Activated naive CD4-positive, alpha-beta T cell treated with anti-CD3 and anti-CD28 coated beads, Interleukin-2, amount 50 U/mL, for 72 hours (primary cell): ENCODE data around the gene GUCA1A. TPM values are rescaled to one million over a fixed set of nuclear protein-coding genes. Genes with fewer than 3 reads are reported as not detected.
"Not testable (repeated sequence)": the region's sequence is repeated elsewhere in the genome, so short reads cannot be mapped to it uniquely, and the experiment has no call there.

Experiments used
- ATAC-seq, 2 donors: fragments of 150-1000 bp; cut with Tn5 transposase; 2 replicates each; pipeline ENCODE4 v1.10.0; 2021; ENCODE audit warnings: mild to moderate bottlenecking in 2 of 2, moderate library complexity in 2 of 2
- DNase-seq, 2 donors: peaks; one replicate each; pipeline ENCODE4 v3.0.0; 2021 to 2022; ENCODE audit warnings: low spot score in 2 of 2
- H3K27ac Mint-ChIP-seq, 2 donors: one replicate each; pipeline ENCODE4 v1.8.0; 2022; ENCODE audit warnings: mild to moderate bottlenecking in 2 of 2, mixed read lengths in 2 of 2
- H3K36me3 Mint-ChIP-seq, 2 donors: one replicate each; pipeline ENCODE4 v1.8.0; 2022; ENCODE audit warnings: mixed read lengths in 2 of 2
- H3K9me3 Mint-ChIP-seq, 2 donors: one replicate each; pipeline ENCODE4 v1.8.0; 2022; ENCODE audit warnings: mixed read lengths in 2 of 2
- total RNA-seq, 2 donors: library from RNA; stranded (reverse); gene quantifications; one replicate each; pipeline ENCODE4 v1.2.3, GENCODE V29; 2022

The GUCA1A gene
- total RNA-seq, 2 donors from 2014 or later: 0.14 to 0.37 TPM

DNA sequence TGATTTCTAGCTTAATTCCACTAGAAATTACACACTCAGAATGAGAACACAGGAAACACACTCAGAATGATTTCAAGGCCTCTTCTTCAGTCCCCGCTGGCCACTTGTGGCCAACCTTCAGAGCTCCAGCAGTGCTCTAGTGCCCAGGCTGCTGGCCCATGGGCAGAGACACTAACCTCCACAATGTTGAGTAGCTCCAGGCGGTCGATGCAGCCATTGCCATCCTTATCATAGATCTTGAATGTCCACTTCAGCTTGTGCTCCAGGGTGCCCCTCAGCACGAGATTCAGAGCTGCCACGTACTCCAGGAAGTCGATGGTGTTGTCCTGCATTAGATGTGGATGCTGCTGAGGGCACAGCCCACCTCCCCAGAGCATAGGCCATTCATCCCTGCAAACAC, 15.2 kb downstream of the GUCA1A start:
- Mint-ChIP-seq H3K36me3 (no peaks in the 10 kb centered on the region), H3K9me3 (no peaks in the 10 kb centered on the region), H3K27ac (no peak overlapping the region)
- DNase-seq: no peak
- ATAC-seq: no peak

- no peak for ATAC-seq
- no peaks in the 10 kb centered on the region for H3K9me3 Mint-ChIP-seq
- no peaks in the 10 kb centered on the region for H3K36me3 Mint-ChIP-seq
- peak overlapping the region in 1 of 2 donors; percentile 25 for H3K27ac Mint-ChIP-seq
- no peak for DNase-seq
Observed at GRCh38 chr6:42190554-42191183, 17.5 kb downstream of the GUCA1A start.

DNA sequence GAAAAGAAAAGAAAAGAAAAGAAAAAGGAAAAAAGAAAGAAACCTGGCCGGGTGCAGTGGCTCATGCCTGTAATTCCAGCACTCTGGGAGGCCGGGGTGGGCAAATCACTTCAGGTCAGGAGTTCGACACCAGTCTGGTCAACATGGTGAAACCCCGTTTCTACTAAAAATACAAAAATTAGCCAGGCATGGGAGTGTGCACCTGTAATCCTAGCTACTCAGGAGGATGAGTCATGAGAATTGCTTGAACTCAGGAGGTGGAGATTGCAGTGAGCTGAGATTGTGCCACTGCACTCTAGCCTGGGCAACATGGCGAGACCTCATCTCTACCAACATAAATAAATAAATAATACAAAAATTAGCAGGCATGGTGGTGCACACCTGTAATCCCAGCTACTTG, 19.2 kb downstream of the GUCA1A start:
- not testable (repeated sequence) for H3K9me3 Mint-ChIP-seq, DNase-seq, H3K27ac Mint-ChIP-seq, ATAC-seq, H3K36me3 Mint-ChIP-seq

GRCh38 chr6:42193491-42193894, 20.3 kb downstream of the GUCA1A start:
- no peak for ATAC-seq
- Mint-ChIP-seq H3K36me3 (no peaks in the 10 kb centered on the region), H3K27ac (no peak overlapping the region), H3K9me3 (no peaks in the 10 kb centered on the region)
- DNase-seq: no peak

GRCh38 chr6:42194056-42194455, 20.9 kb downstream of the GUCA1A start:
- no peak for ATAC-seq
- no peaks in the 10 kb centered on the region for H3K9me3 Mint-ChIP-seq
- DNase-seq: no peak
- no peaks in the 10 kb centered on the region for H3K36me3 Mint-ChIP-seq
- H3K27ac Mint-ChIP-seq: peak overlapping the region in 1 of 2 donors; percentile 69

DNA sequence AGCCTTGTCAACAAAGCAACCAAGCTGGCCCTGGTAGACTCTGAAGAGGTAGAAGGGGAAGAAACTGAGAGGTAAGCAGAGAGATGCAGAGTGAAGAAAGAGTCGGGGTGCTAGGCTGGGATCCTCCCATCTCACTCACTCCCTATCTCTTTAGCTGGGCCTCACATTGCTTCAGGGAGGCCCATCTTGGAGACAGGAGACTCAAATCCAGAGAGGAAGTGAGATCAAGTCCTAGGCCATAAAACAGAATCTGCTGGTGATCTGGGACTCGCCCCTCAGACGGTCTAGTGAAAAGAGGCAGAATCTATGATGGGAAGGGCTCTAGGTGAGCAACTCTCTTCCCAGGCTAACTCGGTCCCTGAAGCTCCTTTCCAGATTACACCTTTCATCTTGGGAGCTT, 22.3 kb downstream of the GUCA1A start:
- H3K27ac Mint-ChIP-seq: no peak overlapping the region
- DNase-seq: no peak
- peaks cover 6 to 7% of the 10 kb centered on the region in 2 donors for H3K36me3 Mint-ChIP-seq
- ATAC-seq: no peak
- peaks cover 4 to 5% of the 10 kb centered on the region in 2 donors for H3K9me3 Mint-ChIP-seq

DNA sequence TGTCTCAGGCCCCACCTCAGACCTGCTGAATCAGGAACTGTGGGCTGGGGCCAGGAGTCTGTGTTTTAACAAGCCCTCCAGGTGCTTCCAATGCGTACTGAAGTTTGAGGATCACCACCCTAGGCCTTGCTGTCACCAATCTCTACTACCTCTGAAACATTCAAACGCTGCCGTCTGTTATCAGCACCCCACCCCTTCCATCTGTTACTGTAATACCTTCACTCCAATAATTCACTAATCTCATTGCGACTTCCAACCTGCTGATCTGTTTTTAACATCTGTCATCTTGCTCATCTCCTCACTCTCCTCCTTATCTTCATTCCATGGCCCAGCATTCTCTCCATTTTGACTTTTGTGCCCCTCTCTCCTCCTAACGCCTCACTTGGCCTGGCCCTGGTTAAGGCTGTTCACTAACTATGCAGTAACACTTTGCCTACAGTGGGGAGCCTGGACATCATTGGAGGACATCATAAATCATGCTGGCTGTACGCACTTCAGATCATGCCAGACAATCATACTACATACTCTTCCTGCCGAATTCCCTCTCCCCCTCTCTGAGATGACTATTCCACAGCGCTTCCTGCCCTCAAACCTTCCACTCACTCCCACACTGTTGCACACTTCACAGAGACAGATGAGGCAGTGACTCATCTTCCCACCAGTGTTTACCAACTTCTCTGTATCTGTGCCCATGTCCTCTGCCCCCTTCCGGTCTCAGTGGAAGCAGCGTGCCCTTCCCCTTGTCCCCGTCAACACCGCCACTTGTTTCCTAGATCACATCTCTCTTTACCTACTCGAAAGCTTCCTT, 24.6 kb downstream of the GUCA1A start:
- Mint-ChIP-seq H3K9me3 (peaks cover 4 to 8% of the 10 kb centered on the region in 2 donors), H3K36me3 (peaks cover 6 to 11% of the 10 kb centered on the region in 2 donors), H3K27ac (no peak overlapping the region)
- DNase-seq (no peak), ATAC-seq (peak; percentile 46 to 80)

DNA sequence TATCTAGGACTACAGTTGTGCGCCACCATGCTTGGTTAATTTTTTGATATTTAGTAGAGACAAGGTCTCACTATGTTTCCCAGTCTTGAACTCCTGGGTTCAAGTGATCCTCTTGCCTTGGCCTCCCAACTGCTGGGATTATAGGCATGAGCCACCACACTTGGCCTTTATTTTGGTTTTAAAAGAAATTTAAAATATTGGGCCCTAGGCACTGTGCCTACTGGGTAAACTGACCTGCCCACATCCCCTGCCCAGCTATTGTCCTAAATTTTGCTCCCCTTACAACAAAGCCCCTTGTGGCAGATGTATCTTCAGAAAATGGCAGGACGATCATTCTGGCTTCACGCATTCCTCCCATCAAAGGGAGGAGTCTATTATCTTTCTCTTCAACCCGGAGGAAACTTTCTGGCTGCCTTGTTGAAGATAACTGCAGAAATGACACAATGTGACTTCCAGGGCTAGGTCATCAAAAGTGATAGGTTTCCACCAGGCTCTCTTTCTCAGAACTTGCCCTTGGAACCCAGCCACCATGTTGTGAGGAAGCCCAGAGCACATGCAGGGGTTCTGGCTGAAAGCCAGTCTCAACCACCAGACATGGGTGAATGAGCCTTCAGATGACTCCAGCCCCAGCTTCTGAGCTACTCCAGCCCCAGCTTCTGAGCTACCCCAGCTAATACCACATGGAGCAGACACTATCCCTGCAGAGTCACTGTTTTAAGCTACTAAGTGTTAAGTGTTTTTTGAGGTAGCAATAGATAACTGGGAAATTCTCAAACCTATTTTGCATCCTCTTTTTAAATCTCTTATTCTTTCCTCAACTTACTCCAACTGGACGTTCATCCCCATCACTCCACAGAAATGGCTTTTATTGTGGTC, 26.2 kb downstream of the GUCA1A start:
- ATAC-seq: no peak
- Mint-ChIP-seq H3K9me3 (peaks cover 4 to 8% of the 10 kb centered on the region in 2 donors), H3K27ac (peak overlapping the region in 1 of 2 donors; percentile 45), H3K36me3 (peaks cover 6 to 11% of the 10 kb centered on the region in 2 donors)
- no peak for DNase-seq

GRCh38 chr6:42200035-42200434, 26.9 kb downstream of the GUCA1A start:
- ATAC-seq (no peak), DNase-seq (no peak)
- Mint-ChIP-seq H3K27ac (no peak overlapping the region), H3K9me3 (peaks cover 4 to 8% of the 10 kb centered on the region in 2 donors), H3K36me3 (peaks cover 6 to 11% of the 10 kb centered on the region in 2 donors)

DNA sequence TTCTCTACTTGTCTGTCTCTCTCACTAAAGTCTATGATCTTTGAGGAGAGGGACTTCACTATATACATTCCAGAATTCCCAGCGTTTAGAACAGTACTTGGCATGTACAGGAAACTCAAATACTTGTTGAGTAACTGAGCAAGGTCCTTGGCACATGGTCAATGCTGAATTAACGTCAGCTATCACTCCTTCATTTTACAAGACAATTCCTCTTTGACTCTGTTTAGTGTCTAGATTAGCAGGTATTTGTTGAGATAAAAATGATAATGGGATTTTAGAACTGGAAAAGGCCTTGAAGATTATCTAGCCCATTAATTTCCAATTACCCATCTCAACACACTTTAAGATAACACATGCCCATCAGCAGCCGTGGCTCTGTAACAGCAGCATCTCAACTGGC, 28.2 kb downstream of the GUCA1A start:
- Mint-ChIP-seq H3K27ac (no peak overlapping the region), H3K9me3 (peaks cover 4 to 8% of the 10 kb centered on the region in 2 donors), H3K36me3 (peaks cover 6 to 17% of the 10 kb centered on the region in 2 donors)
- no peak for DNase-seq
- no peak for ATAC-seq

- H3K9me3 Mint-ChIP-seq, ATAC-seq, DNase-seq, H3K27ac Mint-ChIP-seq: not testable (repeated sequence)
- peaks cover 6 to 17% of the 10 kb centered on the region in 2 donors for H3K36me3 Mint-ChIP-seq
Observed at GRCh38 chr6:42202131-42202915, 29.2 kb downstream of the GUCA1A start.

DNA sequence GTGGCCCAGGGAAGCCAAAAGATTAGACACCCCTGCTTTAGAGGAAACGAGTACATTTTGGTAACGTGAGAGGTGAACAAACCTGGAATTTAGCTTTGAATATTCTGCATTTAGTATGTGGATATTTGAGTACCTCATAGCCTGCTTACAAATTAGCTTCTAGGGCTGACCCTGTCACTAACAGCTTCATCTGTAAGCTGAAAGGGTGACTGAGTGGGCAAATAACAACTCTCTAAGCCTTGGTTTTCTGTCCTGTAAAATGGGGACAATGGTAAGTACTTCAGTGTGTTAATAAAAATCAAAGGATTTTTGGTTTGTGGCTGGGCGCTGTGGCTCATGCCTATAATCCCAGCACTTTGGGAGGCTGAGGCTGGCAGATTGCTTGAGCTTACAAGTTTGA, 30.0 kb downstream of the GUCA1A start:
- H3K36me3 Mint-ChIP-seq: peaks cover 7 to 17% of the 10 kb centered on the region in 2 donors
- H3K9me3 Mint-ChIP-seq: peaks cover 4 to 8% of the 10 kb centered on the region in 2 donors
- no peak for DNase-seq
- no peak overlapping the region for H3K27ac Mint-ChIP-seq
- ATAC-seq: no peak

- DNase-seq (no peak), ATAC-seq (no peak)
- no peak overlapping the region for H3K27ac Mint-ChIP-seq
- peaks cover 11 to 16% of the 10 kb centered on the region in 2 donors for H3K36me3 Mint-ChIP-seq
- peaks cover 4 to 8% of the 10 kb centered on the region in 2 donors for H3K9me3 Mint-ChIP-seq
Observed at GRCh38 chr6:42204768-42205282, 31.7 kb downstream of the GUCA1A start.

GRCh38 chr6:42207559-42207958, 34.4 kb downstream of the GUCA1A start:
- not testable (repeated sequence) for H3K9me3 Mint-ChIP-seq, ATAC-seq, DNase-seq, H3K36me3 Mint-ChIP-seq, H3K27ac Mint-ChIP-seq

GRCh38 chr6:42210551-42210950, 37.4 kb downstream of the GUCA1A start:
- Mint-ChIP-seq H3K9me3 (no peaks in the 10 kb centered on the region), H3K27ac (no peak overlapping the region), H3K36me3 (peaks cover 10% of the 10 kb centered on the region in 2 donors)
- ATAC-seq (no peak), DNase-seq (no peak)

DNA sequence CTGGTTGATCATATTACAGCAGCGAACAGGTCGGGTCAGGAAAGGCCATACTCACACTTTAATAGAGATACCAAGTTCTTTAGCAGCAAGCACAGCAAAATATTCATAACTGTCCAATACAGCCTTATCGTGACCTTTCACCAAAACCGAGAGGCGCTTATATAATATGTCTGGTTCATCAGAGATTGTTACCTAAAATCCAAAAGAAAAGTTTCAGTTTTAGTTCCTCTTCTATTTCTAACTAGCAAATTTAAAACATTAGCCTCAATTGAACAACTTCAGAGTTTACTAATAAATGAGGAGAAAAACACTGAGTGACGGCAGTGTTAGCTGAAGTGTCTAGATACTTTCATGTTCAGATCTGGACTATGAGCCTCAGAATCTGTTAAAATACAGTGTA, 38.6 kb downstream of the GUCA1A start:
- Mint-ChIP-seq H3K27ac (no peak overlapping the region), H3K36me3 (peaks cover 7 to 10% of the 10 kb centered on the region in 2 donors), H3K9me3 (no peaks in the 10 kb centered on the region)
- no peak for ATAC-seq
- DNase-seq: no peak
